Measurements from ENCODE around the gene EIF2B2. TPM values are rescaled to one million over a fixed set of nuclear protein-coding genes. Genes with fewer than 3 reads are reported as not detected.

Gene EIF2B2
- total and polyA plus RNA-seq, 2 of the 13 experiments (the other 11 are each of a cell fraction or from before 2014, with no cell fraction given) = 54.4 to 78.6 TPM

DNA sequence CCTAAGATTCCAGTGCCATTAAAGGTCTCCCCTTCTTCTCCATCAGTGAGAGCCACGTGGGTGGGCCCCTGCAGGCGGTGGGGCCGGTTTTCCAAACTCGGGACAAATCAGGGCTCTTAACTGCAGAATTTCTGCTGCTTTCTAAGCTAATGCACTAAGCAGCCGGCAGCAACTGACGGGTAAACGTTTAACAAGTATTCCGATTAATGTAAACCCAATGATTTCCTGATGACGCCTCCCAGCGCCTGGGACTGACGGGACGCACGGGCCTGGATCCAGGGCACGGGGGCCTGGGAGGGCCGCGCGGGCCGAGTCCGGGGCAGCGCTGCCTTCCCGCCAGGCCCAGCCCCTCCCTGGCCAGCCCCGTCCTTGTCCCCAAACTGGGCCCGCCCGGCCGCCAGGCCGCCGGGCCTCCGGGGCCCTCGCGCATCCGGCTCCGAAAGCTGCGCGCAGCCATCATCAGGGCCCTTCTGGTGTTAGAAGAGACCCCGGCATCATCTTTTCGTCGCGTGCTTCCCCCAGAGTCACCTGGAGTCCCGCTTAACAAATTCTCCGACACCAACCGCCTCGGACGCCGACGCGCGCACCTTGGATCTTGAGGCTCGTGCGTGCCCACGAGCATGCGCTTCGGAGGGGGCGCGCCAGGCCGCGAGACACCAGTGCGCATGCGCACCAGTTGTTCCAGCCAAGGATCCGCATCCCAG is 48.3 kb downstream of the EIF2B2 start, which contains the start of gene MLH3 (continued):
- TF ChIP-seq MED13 (CRISPR knock-in tag; IDR thresholded peaks at IDR 0.05) (0 out of 2 replicates have a peak, but pooled peaks have one; percentile 28), ZNF7 (CRISPR knock-in tag; IDR thresholded peaks at IDR 0.05) (no peak), EP300 (IDR thresholded peaks at IDR 0.05; ENCODE audit: low read depth in 2 of 2, low read length in 2 of 2) (peak in 1 of 2 experiments; percentile 31; a peak in 1 of 4 replicates), EP300 (CRISPR knock-in tag; IDR thresholded peaks at IDR 0.05; ENCODE audit: borderline replicate concordance) (no peak), MTF1 (CRISPR knock-in tag; IDR thresholded peaks at IDR 0.05) (no peak), NFYC (CRISPR knock-in tag; IDR thresholded peaks at IDR 0.05) (no peak), GATA4 (IDR thresholded peaks at IDR 0.05; ENCODE audit: borderline replicate concordance, low read depth) (no peak), MIER2 (CRISPR knock-in tag; IDR thresholded peaks at IDR 0.05) (no peak), ZNF274 (CRISPR knock-in tag; IDR thresholded peaks at IDR 0.05) (peak; percentile 95)
- TF ChIP-seq, protein P1, sequence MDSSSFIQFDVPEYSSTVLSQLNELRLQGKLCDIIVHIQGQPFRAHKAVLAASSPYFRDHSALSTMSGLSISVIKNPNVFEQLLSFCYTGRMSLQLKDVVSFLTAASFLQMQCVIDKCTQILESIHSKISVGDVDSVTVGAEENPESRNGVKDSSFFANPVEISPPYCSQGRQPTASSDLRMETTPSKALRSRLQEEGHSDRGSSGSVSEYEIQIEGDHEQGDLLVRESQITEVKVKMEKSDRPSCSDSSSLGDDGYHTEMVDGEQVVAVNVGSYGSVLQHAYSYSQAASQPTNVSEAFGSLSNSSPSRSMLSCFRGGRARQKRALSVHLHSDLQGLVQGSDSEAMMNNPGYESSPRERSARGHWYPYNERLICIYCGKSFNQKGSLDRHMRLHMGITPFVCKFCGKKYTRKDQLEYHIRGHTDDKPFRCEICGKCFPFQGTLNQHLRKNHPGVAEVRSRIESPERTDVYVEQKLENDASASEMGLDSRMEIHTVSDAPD (CRISPR knock-in tag; IDR thresholded peaks at IDR 0.05) = no peak
- TF ChIP-seq, protein P2, sequence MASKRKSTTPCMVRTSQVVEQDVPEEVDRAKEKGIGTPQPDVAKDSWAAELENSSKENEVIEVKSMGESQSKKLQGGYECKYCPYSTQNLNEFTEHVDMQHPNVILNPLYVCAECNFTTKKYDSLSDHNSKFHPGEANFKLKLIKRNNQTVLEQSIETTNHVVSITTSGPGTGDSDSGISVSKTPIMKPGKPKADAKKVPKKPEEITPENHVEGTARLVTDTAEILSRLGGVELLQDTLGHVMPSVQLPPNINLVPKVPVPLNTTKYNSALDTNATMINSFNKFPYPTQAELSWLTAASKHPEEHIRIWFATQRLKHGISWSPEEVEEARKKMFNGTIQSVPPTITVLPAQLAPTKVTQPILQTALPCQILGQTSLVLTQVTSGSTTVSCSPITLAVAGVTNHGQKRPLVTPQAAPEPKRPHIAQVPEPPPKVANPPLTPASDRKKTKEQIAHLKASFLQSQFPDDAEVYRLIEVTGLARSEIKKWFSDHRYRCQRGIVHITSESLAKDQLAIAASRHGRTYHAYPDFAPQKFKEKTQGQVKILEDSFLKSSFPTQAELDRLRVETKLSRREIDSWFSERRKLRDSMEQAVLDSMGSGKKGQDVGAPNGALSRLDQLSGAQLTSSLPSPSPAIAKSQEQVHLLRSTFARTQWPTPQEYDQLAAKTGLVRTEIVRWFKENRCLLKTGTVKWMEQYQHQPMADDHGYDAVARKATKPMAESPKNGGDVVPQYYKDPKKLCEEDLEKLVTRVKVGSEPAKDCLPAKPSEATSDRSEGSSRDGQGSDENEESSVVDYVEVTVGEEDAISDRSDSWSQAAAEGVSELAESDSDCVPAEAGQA (IDR thresholded peaks at IDR 0.05; ENCODE audit: low read depth) = no peak
- TF ChIP-seq, protein P2 (CRISPR knock-in tag; IDR thresholded peaks at IDR 0.05; ENCODE audit: borderline replicate concordance) = peak; percentile 59; the same call in 1 of the 2 replicates
- TF ChIP-seq, protein P3, sequence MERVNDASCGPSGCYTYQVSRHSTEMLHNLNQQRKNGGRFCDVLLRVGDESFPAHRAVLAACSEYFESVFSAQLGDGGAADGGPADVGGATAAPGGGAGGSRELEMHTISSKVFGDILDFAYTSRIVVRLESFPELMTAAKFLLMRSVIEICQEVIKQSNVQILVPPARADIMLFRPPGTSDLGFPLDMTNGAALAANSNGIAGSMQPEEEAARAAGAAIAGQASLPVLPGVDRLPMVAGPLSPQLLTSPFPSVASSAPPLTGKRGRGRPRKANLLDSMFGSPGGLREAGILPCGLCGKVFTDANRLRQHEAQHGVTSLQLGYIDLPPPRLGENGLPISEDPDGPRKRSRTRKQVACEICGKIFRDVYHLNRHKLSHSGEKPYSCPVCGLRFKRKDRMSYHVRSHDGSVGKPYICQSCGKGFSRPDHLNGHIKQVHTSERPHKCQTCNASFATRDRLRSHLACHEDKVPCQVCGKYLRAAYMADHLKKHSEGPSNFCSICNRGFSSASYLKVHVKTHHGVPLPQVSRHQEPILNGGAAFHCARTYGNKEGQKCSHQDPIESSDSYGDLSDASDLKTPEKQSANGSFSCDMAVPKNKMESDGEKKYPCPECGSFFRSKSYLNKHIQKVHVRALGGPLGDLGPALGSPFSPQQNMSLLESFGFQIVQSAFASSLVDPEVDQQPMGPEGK (CRISPR knock-in tag; IDR thresholded peaks at IDR 0.05) = peak; percentile 49
- TF ChIP-seq, protein P4, sequence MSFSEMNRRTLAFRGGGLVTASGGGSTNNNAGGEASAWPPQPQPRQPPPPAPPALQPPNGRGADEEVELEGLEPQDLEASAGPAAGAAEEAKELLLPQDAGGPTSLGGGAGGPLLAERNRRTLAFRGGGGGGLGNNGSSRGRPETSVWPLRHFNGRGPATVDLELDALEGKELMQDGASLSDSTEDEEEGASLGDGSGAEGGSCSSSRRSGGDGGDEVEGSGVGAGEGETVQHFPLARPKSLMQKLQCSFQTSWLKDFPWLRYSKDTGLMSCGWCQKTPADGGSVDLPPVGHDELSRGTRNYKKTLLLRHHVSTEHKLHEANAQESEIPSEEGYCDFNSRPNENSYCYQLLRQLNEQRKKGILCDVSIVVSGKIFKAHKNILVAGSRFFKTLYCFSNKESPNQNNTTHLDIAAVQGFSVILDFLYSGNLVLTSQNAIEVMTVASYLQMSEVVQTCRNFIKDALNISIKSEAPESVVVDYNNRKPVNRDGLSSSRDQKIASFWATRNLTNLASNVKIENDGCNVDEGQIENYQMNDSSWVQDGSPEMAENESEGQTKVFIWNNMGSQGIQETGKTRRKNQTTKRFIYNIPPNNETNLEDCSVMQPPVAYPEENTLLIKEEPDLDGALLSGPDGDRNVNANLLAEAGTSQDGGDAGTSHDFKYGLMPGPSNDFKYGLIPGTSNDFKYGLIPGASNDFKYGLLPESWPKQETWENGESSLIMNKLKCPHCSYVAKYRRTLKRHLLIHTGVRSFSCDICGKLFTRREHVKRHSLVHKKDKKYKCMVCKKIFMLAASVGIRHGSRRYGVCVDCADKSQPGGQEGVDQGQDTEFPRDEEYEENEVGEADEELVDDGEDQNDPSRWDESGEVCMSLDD (CRISPR knock-in tag; IDR thresholded peaks at IDR 0.05; ENCODE audit: borderline replicate concordance) = no peak; the same call in 1 of the 2 replicates
- TF ChIP-seq, protein P5, sequence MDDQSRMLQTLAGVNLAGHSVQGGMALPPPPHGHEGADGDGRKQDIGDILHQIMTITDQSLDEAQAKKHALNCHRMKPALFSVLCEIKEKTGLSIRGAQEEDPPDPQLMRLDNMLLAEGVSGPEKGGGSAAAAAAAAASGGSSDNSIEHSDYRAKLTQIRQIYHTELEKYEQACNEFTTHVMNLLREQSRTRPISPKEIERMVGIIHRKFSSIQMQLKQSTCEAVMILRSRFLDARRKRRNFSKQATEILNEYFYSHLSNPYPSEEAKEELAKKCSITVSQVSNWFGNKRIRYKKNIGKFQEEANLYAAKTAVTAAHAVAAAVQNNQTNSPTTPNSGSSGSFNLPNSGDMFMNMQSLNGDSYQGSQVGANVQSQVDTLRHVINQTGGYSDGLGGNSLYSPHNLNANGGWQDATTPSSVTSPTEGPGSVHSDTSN (CRISPR knock-in tag; IDR thresholded peaks at IDR 0.05; ENCODE audit: borderline replicate concordance) = peak; percentile 67; the same call in 1 of the 2 replicates

Data from HepG2 (cell line).